Activated T-cell treated with anti-CD3 and anti-CD28 coated beads, Interleukin-2, amount 50 U/mL, for 1 hour (primary cell): ENCODE results near the gene C5orf58.

Source experiments
- DNase-seq: peaks from one replicate; pipeline ENCODE4 v3.0.0-alpha.2; 2020

The C5orf58 gene

GRCh38 chr5:170232786-170233185 is at the start of gene C5orf58:
Gene C5orf58 (plus strand): TSS chr5:170232985. CDS start chr5:170234977, 1,992 bp downstream.
- DNase-seq = no peak

- peak; percentile 28 for DNase-seq
Measured at GRCh38 chr5:170183816-170184687, 48.7 kb upstream of the C5orf58 start.

GRCh38 chr5:170184737-170185136 is 48.0 kb upstream of the C5orf58 start:
- DNase-seq = no peak

- no peak for DNase-seq
Measured at GRCh38 chr5:170186156-170186555, 46.6 kb upstream of the C5orf58 start.

GRCh38 chr5:170186856-170187255 is 45.9 kb upstream of the C5orf58 start:
- DNase-seq = no peak

GRCh38 chr5:170190436-170191134 is 42.2 kb upstream of the C5orf58 start:
- no peak for DNase-seq

- no peak for DNase-seq
Measured at GRCh38 chr5:170192829-170193228, 40.0 kb upstream of the C5orf58 start.

- no peak for DNase-seq
Measured at GRCh38 chr5:170195961-170196360, 36.8 kb upstream of the C5orf58 start.

- no peak for DNase-seq
Measured at GRCh38 chr5:170200876-170201275, 31.9 kb upstream of the C5orf58 start.

GRCh38 chr5:170201311-170201710 is 31.5 kb upstream of the C5orf58 start:
- DNase-seq = no peak

GRCh38 chr5:170202117-170202516 is 30.7 kb upstream of the C5orf58 start:
- no peak for DNase-seq

GRCh38 chr5:170204202-170204601 is 28.6 kb upstream of the C5orf58 start:
- no peak for DNase-seq

- DNase-seq = no peak
Measured at GRCh38 chr5:170206216-170206615, 26.6 kb upstream of the C5orf58 start.

GRCh38 chr5:170206958-170207357 is 25.8 kb upstream of the C5orf58 start:
- no peak for DNase-seq

GRCh38 chr5:170211575-170212334 is 21.0 kb upstream of the C5orf58 start:
- DNase-seq = no peak

GRCh38 chr5:170216257-170216864 is 16.4 kb upstream of the C5orf58 start:
- no peak for DNase-seq

GRCh38 chr5:170217831-170218230 is 15.0 kb upstream of the C5orf58 start:
- DNase-seq = no peak

- no peak for DNase-seq
Measured at GRCh38 chr5:170218726-170219125, 14.1 kb upstream of the C5orf58 start.

GRCh38 chr5:170219615-170220014 is 13.2 kb upstream of the C5orf58 start:
- no peak for DNase-seq

- no peak for DNase-seq
Measured at GRCh38 chr5:170220191-170220590, 12.6 kb upstream of the C5orf58 start.

- DNase-seq = no peak
Measured at GRCh38 chr5:170221327-170221741, 11.5 kb upstream of the C5orf58 start.

- DNase-seq = no peak
Measured at GRCh38 chr5:170223360-170223759, 9.4 kb upstream of the C5orf58 start.

- DNase-seq = no peak
Measured at GRCh38 chr5:170223906-170224305, 8.9 kb upstream of the C5orf58 start.
